MM.1S (cell line): ENCODE measurements around the gene CHD9NB.

ENCODE experiments used
- EZH2phosphoT487 ChIP-seq: fragments of 300-600 bp; sonication (generic); IDR thresholded peaks from 2 replicates; pipeline ENCODE4 v1.6.1; 2018; ENCODE audit warnings: antibody characterized with exemption, low read length
- TF ChIP-seq, protein P1 (sequence below): fragments of 300-600 bp; sonication (generic); IDR thresholded peaks from 2 replicates; pipeline ENCODE4 v1.5.1; 2016; ENCODE audit warnings: antibody characterized with exemption, low read length, mixed read lengths

DNA sequence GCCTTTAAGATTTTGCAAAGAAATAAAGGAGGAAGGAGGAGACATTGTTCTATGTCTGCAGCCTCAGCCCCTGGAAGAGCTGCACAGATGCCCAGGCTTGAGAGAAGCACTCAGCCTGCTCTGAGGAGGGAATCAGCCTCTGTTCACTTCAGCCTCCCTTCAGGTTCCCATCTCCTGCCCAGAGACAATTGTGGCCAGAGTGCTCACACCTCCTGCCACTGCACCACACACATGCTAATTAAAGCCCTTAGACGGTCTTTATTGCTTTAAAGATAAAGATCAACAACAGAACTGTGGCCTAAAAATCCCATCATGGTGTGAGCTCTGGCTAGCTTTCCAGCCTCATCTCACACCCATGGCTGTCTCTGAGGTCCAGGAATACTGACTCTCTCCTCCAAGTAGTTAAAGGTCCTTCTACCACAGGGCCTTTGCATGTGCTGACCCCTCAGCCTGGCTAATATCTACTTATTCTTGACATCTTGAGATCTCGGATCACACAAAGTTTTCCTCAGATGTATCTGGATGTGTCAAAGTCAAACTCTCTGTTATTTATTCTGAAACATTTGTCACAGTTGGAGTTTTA is 33.8 kb downstream of the CHD9NB start:
- TF ChIP-seq, protein P1, sequence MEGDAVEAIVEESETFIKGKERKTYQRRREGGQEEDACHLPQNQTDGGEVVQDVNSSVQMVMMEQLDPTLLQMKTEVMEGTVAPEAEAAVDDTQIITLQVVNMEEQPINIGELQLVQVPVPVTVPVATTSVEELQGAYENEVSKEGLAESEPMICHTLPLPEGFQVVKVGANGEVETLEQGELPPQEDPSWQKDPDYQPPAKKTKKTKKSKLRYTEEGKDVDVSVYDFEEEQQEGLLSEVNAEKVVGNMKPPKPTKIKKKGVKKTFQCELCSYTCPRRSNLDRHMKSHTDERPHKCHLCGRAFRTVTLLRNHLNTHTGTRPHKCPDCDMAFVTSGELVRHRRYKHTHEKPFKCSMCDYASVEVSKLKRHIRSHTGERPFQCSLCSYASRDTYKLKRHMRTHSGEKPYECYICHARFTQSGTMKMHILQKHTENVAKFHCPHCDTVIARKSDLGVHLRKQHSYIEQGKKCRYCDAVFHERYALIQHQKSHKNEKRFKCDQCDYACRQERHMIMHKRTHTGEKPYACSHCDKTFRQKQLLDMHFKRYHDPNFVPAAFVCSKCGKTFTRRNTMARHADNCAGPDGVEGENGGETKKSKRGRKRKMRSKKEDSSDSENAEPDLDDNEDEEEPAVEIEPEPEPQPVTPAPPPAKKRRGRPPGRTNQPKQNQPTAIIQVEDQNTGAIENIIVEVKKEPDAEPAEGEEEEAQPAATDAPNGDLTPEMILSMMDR = no peak
- TF ChIP-seq EZH2phosphoT487 = no peak
